Thoracic aorta (tissue), 2 donors: ENCODE measurements around the gene ANKRD13A. TPM values are rescaled to one million over a fixed set of nuclear protein-coding genes. Genes with fewer than 3 reads are reported as not detected.

Experiments
- ATAC-seq: fragments of 150-250 bp; one replicate; pipeline ENCODE4 v1.8.0; 2017; ENCODE audit warnings: low read depth; ENCODE audit not compliant: insufficient number of reproducible peaks, low FRiP score
- DNase-seq: peaks from one replicate; pipeline ENCODE4 v3.0.0-alpha.2; 2020; ENCODE audit warnings: low spot score
- H3K27ac ChIP-seq, 2 donors: fragments of 200-600 bp; sonication (generic); 1 replicate in 1 of 2; 2 replicates in 1 of 2; pipeline ENCODE4 v1.5.1; 2016; ENCODE audit warnings: mild to moderate bottlenecking in 2 of 2, moderate library complexity in 2 of 2
- H3K27me3 ChIP-seq: fragments of 200-600 bp; sonication (generic); replicated peaks from 2 replicates; pipeline ENCODE4 v1.6.0; 2016; ENCODE audit warnings: mild to moderate bottlenecking; ENCODE audit not compliant: insufficient read depth
- H3K36me3 ChIP-seq: fragments of 200-600 bp; sonication (generic); one replicate; pipeline ENCODE4 v1.5.1; 2016
- H3K4me1 ChIP-seq, 2 donors: fragments of 200-600 bp; sonication (generic); 1 replicate in 1 of 2; 2 replicates in 1 of 2; pipeline versions ENCODE4 v1.5.1 to v1.6.0; 2016; ENCODE audit warnings: low read depth in 2 of 2, mild to moderate bottlenecking in 1 of 2; ENCODE audit not compliant: control insufficient read depth in 1 of 2
- H3K4me3 ChIP-seq: fragments of 200-600 bp; sonication (generic); 2 replicates; pipeline ENCODE4 v1.5.1; 2016; ENCODE audit warnings: mild to moderate bottlenecking
- H3K9me3 ChIP-seq: fragments of 200-600 bp; sonication (generic); 2 replicates; pipeline ENCODE4 v1.5.1; 2016
- total RNA-seq, 2 donors: library from RNA; depleted of rRNA; stranded (reverse); fragments of >200 nt; gene quantifications; one replicate each; pipeline versions ENCODE4 v1.1.0 to v1.2.3, GENCODE V29; 2016
- TF ChIP-seq, protein P1 (sequence below): fragments of 200-600 bp; sonication (generic); IDR thresholded peaks from one replicate; pipeline ENCODE4 v1.5.1; 2019; ENCODE audit warnings: antibody characterized with exemption

ANKRD13A gene
- total RNA-seq, 2 donors from 2014 or later = 69.1 to 83.7 TPM

DNA sequence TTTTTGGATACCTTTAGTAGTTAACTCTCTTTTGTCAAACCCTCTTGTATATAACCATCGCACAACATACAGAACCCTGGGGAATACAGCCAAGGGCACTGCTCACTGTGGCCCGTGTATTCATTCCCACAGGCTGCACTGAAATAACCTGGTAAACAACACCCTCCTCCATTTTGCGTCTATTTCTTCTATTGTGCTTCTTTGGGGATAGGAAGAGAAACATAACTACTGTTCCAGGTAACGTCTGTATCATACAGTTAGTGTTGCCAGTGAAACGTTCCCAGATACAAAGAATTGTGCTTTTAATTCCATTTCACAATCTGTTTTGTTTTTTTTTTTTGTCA, 39.5 kb downstream of the ANKRD13A start:
- ATAC-seq (no peak), DNase-seq (no peak)
- no peaks in the 10 kb centered on the region for H3K9me3 ChIP-seq
- H3K27ac ChIP-seq = peak overlapping the region; percentile 77 to 79
- no peaks in the 10 kb centered on the region for H3K27me3 ChIP-seq
- peaks cover 26% of the 10 kb centered on the region for H3K36me3 ChIP-seq
- H3K4me1 ChIP-seq = peaks cover 7 to 18% of the 10 kb centered on the region in 2 donors
- H3K4me3 ChIP-seq = peak overlapping the region; percentile 17
- TF ChIP-seq, protein P1, sequence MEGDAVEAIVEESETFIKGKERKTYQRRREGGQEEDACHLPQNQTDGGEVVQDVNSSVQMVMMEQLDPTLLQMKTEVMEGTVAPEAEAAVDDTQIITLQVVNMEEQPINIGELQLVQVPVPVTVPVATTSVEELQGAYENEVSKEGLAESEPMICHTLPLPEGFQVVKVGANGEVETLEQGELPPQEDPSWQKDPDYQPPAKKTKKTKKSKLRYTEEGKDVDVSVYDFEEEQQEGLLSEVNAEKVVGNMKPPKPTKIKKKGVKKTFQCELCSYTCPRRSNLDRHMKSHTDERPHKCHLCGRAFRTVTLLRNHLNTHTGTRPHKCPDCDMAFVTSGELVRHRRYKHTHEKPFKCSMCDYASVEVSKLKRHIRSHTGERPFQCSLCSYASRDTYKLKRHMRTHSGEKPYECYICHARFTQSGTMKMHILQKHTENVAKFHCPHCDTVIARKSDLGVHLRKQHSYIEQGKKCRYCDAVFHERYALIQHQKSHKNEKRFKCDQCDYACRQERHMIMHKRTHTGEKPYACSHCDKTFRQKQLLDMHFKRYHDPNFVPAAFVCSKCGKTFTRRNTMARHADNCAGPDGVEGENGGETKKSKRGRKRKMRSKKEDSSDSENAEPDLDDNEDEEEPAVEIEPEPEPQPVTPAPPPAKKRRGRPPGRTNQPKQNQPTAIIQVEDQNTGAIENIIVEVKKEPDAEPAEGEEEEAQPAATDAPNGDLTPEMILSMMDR = no peak

DNA sequence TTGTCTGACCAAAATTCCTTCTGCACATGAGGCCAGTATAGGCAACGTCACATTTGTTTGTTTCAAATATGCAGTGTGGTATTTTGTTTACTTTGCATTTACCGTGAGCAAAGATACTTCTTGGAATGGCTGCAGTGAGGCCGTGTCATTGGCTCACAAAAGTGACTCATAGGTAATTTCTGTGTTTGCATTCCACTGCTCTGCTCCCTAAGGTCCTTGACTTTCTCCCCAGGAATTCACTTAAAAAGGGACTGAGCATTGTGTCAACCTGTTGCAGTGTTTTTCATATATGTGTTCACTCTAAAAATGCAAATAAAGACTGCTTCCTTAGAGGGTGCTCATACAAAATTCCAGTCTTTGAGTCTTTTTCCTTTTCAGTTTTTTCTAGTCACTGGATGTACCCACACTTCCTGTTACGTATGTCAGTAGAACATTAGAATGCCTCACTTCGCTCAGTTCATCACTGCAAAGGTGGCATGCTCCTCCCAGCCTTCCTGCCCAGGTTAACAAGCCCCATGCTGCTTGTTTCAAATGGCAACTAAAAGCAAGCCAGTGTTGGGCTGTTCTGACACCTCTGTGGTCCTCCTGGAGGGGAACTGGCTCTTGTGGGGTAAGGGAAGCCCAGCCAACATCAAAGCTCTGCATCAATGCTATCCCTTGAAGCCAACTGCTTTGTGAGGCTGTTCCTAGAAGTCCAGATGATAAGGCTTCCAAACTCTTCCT, 40.0 kb downstream of the ANKRD13A start:
- ATAC-seq = peak; percentile 62
- H3K27me3 ChIP-seq = no peaks in the 10 kb centered on the region
- peaks cover 26% of the 10 kb centered on the region for H3K36me3 ChIP-seq
- peaks cover 7 to 18% of the 10 kb centered on the region in 2 donors for H3K4me1 ChIP-seq
- H3K4me3 ChIP-seq = peak overlapping the region; percentile 17
- TF ChIP-seq, protein P1 = no peak
- H3K9me3 ChIP-seq = no peaks in the 10 kb centered on the region
- peak; percentile 10 for DNase-seq
- peak overlapping the region; percentile 75 to 77 for H3K27ac ChIP-seq

DNA sequence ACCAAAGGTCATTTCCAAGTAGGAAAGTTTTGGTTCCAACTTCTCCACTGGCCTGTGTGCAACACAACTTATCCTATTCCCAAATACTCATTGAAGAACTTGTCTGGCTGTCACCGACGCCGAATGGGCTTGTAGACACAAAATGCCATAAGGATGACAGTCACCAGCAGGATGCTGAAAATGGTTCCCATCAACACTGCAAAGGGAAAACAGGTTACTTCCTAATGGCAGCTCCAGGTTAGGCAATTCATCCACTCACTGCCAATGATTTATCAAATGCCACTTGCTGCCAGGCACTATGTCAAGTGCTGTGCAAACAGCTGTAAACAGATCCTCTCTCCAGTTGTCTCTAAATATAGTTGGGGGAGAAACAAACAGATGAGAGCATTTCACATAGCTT, 43.0 kb downstream of the ANKRD13A start:
- Histone ChIP-seq H3K27me3 (no peaks in the 10 kb centered on the region), H3K4me1 (peaks cover 10 to 25% of the 10 kb centered on the region in 2 donors), H3K9me3 (no peaks in the 10 kb centered on the region), H3K4me3 (no peak overlapping the region), H3K27ac (no peak overlapping the region), H3K36me3 (peaks cover 11% of the 10 kb centered on the region)
- TF ChIP-seq, protein P1 = no peak
- ATAC-seq (no peak), DNase-seq (no peak)

DNA sequence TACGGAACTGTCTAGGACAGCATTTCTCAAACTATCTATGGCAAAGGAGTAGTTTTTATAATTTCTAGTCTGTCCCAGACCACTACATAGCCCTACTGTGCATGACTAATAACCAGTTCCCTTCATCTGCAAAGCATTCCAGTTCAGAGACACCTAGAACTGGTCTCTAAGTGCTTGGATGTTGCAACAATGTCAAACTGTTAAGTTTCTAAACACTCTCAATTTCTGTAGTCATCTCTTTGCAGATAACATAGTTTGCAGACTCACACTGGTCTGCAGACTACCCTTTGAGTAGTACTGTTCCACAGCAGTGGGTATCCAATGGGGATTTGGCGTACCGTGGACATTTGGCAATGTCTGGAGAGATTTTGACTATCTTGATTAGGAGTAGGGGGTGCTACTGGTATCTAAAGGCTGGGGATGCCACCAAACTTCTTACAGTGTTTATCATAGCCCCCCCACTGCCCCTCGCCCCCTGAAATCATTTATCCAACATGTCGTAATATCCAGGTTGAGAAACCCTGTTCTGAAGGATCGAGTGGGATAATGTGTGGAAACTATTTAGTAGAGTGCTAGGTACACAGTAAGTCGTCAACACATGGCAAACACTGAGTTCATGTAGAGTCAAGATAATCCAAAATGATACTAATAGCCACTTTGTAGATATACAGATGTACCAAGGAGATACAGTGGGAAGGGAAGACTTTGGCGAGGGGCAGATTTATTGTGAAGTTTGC, 47.4 kb downstream of the ANKRD13A start:
- H3K9me3 ChIP-seq = no peaks in the 10 kb centered on the region
- no peaks in the 10 kb centered on the region for H3K27me3 ChIP-seq
- TF ChIP-seq, protein P1 = no peak
- ATAC-seq = no peak
- H3K27ac ChIP-seq = no peak overlapping the region
- no peak overlapping the region for H3K4me3 ChIP-seq
- no peak for DNase-seq
- peaks cover 5% of the 10 kb centered on the region for H3K36me3 ChIP-seq
- H3K4me1 ChIP-seq = peaks cover 3 to 20% of the 10 kb centered on the region in 2 donors

DNA sequence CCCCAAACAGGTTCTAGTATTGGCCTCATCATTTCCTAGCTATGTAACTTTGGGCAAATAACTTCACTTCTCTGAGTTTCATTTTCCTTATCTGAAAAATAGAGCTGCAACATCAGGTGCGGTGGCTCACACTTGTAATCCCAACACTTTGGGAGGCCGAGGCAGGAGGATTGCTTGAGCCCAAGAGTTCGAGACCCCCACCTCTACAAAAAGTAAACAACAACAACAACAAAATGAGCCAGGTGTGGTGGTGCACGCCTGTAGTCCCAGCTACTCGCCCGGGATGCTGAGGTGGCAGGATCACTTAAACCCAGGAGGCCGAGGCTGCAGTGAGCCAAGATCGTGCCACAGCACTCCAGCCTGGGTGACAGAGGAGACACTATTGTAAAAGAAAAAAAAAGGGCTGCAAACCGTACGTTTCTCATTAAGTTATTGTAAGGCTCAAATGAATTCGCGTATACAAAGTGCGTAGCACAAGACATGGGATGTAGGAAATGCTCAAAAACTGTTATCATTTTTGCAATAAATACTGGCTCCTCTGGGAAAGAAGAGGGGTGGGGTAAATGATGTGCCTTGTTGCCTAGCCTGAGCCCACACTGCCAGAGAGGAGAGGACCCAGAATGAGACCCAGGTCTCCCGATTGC, 48.2 kb downstream of the ANKRD13A start:
- peaks cover 3 to 20% of the 10 kb centered on the region in 2 donors for H3K4me1 ChIP-seq
- ATAC-seq (no peak), DNase-seq (no peak)
- no peaks in the 10 kb centered on the region for H3K27me3 ChIP-seq
- TF ChIP-seq, protein P1 = no peak
- no peaks in the 10 kb centered on the region for H3K9me3 ChIP-seq
- H3K4me3 ChIP-seq = peak overlapping the region; percentile 72
- no peak overlapping the region for H3K27ac ChIP-seq
- H3K36me3 ChIP-seq = peaks cover 5% of the 10 kb centered on the region
